ENCODE measurements around the gene LCMT1. TPM values are rescaled to one million over a fixed set of nuclear protein-coding genes. Genes with fewer than 3 reads are reported as not detected.

Gene LCMT1
- total and polyA plus RNA-seq, 8 donors = 23.2 to 35.0 (median 30.2) TPM

GRCh38 chr16:25148568-25149215 lies 37.1 kb downstream of the LCMT1 start:
- WGBS, 2 donors = 90 to 92% methylated on average over 22 of the region's 22 CpGs
- H3K4me3 ChIP-seq = no peak overlapping the region
- H3K27ac ChIP-seq = no peak overlapping the region
- no peaks in the 10 kb centered on the region for H3K9me3 ChIP-seq
- TF ChIP-seq, protein P1, sequence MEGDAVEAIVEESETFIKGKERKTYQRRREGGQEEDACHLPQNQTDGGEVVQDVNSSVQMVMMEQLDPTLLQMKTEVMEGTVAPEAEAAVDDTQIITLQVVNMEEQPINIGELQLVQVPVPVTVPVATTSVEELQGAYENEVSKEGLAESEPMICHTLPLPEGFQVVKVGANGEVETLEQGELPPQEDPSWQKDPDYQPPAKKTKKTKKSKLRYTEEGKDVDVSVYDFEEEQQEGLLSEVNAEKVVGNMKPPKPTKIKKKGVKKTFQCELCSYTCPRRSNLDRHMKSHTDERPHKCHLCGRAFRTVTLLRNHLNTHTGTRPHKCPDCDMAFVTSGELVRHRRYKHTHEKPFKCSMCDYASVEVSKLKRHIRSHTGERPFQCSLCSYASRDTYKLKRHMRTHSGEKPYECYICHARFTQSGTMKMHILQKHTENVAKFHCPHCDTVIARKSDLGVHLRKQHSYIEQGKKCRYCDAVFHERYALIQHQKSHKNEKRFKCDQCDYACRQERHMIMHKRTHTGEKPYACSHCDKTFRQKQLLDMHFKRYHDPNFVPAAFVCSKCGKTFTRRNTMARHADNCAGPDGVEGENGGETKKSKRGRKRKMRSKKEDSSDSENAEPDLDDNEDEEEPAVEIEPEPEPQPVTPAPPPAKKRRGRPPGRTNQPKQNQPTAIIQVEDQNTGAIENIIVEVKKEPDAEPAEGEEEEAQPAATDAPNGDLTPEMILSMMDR (IDR thresholded peaks at IDR 0.05) = no peak
- ATAC-seq = no peak
- H3K36me3 ChIP-seq = peaks cover 0 to 7% (median 0%) of the 10 kb centered on the region in 3 donors
- DNase-seq = no peak
- intact Hi-C loops (cut with DNase I) = no loop called here
- FAIRE-seq = no peak
- H3K27me3 ChIP-seq = no peaks in the 10 kb centered on the region
- no peaks in the 10 kb centered on the region for H3K4me1 ChIP-seq

DNA sequence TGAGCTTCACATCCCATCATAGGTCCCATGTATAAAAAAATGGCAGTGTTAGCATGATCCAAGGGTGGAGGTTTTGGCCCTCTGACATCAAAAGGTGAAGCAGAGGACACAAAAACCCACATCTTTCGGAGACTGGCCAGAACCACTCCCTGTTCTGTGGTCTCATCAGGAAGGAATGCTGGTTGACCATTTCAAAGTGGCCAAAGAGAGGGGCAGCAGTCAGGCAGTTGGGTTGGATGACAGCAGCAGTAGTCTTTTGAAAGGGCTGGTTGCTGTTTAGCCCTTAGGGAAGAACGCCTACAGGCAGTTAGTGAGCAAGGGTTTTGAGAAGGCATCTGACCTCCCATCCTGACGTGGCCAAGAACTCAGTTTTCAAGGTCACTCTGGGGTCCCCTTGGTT lies 40.5 kb downstream of the LCMT1 start:
- intact Hi-C loops (cut with DNase I) = no loop called here
- H3K9me3 ChIP-seq = no peaks in the 10 kb centered on the region
- no peaks in the 10 kb centered on the region for H3K27me3 ChIP-seq
- H3K36me3 ChIP-seq = peaks cover 0 to 7% (median 0%) of the 10 kb centered on the region in 3 donors
- H3K4me1 ChIP-seq = no peaks in the 10 kb centered on the region
- ATAC-seq (peak in 1 of 4 donors; percentile 25), DNase-seq (no peak), FAIRE-seq (no peak)
- TF ChIP-seq, protein P1 (IDR thresholded peaks at IDR 0.05) = no peak
- WGBS, 2 donors = 81 to 87% methylated on average over 3 of the region's 3 CpGs
- H3K4me3 ChIP-seq = no peak overlapping the region
- H3K27ac ChIP-seq = no peak overlapping the region

GRCh38 chr16:25155553-25156460 lies 44.3 kb downstream of the LCMT1 start:
- Histone ChIP-seq H3K4me3 (no peak overlapping the region), H3K4me1 (no peaks in the 10 kb centered on the region), H3K27ac (no peak overlapping the region), H3K36me3 (peaks cover 0 to 7% (median 0%) of the 10 kb centered on the region in 3 donors), H3K9me3 (no peaks in the 10 kb centered on the region), H3K27me3 (no peaks in the 10 kb centered on the region)
- FAIRE-seq (no peak), ATAC-seq (peak in 1 of 4 donors; percentile 25), DNase-seq (no peak)
- WGBS, 2 donors = 94 to 95% methylated on average over 13 of the region's 13 CpGs
- TF ChIP-seq, protein P1 (IDR thresholded peaks at IDR 0.05) = no peak
- intact Hi-C loops (cut with DNase I) = no loop called here

DNA sequence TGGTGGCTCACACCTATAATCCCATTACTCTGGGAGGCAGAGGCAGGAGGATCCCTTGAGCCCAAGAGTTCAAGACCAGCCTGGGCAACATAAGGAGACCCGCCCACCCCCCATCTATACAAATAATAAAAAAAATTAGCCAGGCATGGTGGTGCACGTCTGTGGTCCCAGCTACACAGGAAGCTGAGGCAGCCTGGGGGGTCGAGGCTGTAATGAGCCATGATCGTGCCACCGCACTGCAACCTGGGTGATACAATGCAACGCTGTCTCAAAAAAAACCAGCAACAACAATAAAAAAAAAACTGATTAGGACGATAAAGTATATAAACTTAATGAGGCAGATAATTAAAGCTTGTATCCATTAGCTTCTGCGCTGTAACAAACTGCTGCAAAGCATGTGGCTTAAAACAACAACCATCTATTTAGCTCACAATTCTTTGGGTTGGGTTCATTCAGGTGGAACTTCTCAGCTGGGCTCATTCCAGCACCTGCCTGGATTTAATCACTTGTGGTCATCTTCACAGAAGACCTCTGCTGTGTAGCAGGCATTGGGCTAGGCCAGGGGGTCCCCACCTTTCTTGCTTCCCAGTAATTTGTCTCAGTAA lies 45.8 kb downstream of the LCMT1 start:
- H3K4me3 ChIP-seq = no peak overlapping the region
- 89 to 95% methylated on average over 8 of the region's 8 CpGs for WGBS, 2 donors
- H3K4me1 ChIP-seq = no peaks in the 10 kb centered on the region
- DNase-seq (no peak), ATAC-seq (no peak), FAIRE-seq (no peak)
- peaks cover 0 to 7% (median 0%) of the 10 kb centered on the region in 3 donors for H3K36me3 ChIP-seq
- H3K27me3 ChIP-seq = no peaks in the 10 kb centered on the region
- intact Hi-C loops (cut with DNase I) = no loop called here
- no peak overlapping the region for H3K27ac ChIP-seq
- TF ChIP-seq, protein P1 (IDR thresholded peaks at IDR 0.05) = no peak
- H3K9me3 ChIP-seq = no peaks in the 10 kb centered on the region

Data from pancreas (tissue), 10 donors.